Fibroblast of the aortic adventitia (primary cell): ENCODE data around the gene HYDIN. TPM values are rescaled to one million over a fixed set of nuclear protein-coding genes. Genes with fewer than 3 reads are reported as not detected.

ENCODE experiments used
- DNase-seq: peaks from one replicate; pipeline ENCODE4 v3.0.0-alpha.2; 2010; ENCODE audit warnings: low read depth
- H3K4me3 ChIP-seq: 2 replicates; pipeline ENCODE4 v1.5.1; 2011; ENCODE audit warnings: low read depth, mild to moderate bottlenecking, control low read depth, low read length, moderate library complexity
- total RNA-seq: library from RNA; depleted of rRNA; stranded (reverse); fragments of >200 nt; gene quantifications from 2 replicates; pipeline ENCODE4 v1.2.3, GENCODE V29; 2012; ENCODE audit warnings: low replicate concordance
- TF ChIP-seq, protein P1 (sequence below): IDR thresholded peaks from 2 replicates; pipeline ENCODE4 v1.5.1; 2011; ENCODE audit warnings: mild to moderate bottlenecking, low read length, control low read depth, inconsistent platforms; ENCODE audit not compliant: insufficient read depth

HYDIN gene
- total RNA-seq, 1 donor, result 1.5 TPM

DNA sequence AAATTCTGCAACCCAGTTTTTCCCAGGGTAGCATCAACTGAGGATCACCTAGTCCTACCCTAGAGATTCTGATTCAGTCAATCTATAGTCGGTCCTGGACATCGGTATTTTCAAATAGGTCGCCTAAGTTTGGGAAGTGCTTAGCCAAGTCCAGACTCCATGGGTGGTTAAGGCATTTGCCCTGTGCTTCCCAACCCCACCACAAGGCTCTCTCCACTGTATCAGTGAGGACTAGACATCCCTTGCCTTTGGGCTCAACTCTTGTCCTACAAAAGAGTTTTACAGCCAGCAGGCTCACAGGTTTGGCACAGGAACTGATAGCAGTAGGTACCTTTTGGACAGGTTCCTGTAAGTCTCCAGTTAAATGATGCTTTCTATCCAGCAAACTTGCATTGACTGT, 13.8 kb downstream of the HYDIN start:
- no peak for DNase-seq
- TF ChIP-seq, protein P1, sequence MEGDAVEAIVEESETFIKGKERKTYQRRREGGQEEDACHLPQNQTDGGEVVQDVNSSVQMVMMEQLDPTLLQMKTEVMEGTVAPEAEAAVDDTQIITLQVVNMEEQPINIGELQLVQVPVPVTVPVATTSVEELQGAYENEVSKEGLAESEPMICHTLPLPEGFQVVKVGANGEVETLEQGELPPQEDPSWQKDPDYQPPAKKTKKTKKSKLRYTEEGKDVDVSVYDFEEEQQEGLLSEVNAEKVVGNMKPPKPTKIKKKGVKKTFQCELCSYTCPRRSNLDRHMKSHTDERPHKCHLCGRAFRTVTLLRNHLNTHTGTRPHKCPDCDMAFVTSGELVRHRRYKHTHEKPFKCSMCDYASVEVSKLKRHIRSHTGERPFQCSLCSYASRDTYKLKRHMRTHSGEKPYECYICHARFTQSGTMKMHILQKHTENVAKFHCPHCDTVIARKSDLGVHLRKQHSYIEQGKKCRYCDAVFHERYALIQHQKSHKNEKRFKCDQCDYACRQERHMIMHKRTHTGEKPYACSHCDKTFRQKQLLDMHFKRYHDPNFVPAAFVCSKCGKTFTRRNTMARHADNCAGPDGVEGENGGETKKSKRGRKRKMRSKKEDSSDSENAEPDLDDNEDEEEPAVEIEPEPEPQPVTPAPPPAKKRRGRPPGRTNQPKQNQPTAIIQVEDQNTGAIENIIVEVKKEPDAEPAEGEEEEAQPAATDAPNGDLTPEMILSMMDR, result no peak
- no peak overlapping the region for H3K4me3 ChIP-seq

DNA sequence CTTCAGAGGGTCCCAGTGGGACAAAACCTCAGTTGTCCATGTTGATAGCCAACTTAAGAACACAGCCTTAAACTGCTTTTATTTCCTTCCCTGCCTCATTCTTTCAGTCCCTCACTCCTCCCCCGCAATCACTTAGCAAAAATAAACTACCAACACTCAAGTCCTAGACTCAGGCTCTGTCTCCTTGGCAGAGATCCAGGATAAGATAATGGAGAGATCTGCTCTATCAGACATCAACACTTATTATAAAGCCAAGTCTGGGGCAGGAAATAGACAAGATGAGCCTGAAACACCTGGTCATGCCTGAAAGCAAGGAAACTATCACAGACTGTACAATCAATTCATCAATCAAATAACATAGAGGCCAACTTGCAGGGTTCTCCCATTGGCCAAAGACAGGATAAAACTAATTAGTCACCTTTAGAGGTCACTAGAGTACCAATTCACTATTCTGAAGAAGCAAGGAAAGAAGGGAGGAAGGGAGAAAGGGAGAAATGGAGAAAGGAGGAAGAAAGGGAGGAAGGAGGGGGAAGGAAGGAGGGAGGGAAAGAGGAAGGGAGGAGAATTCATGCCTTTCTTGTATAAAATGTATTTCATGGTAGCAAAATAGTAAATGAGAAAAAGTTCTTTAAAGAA, 15.7 kb downstream of the HYDIN start:
- no peak overlapping the region for H3K4me3 ChIP-seq
- DNase-seq, result peak; percentile 3
- TF ChIP-seq, protein P1, result no peak

DNA sequence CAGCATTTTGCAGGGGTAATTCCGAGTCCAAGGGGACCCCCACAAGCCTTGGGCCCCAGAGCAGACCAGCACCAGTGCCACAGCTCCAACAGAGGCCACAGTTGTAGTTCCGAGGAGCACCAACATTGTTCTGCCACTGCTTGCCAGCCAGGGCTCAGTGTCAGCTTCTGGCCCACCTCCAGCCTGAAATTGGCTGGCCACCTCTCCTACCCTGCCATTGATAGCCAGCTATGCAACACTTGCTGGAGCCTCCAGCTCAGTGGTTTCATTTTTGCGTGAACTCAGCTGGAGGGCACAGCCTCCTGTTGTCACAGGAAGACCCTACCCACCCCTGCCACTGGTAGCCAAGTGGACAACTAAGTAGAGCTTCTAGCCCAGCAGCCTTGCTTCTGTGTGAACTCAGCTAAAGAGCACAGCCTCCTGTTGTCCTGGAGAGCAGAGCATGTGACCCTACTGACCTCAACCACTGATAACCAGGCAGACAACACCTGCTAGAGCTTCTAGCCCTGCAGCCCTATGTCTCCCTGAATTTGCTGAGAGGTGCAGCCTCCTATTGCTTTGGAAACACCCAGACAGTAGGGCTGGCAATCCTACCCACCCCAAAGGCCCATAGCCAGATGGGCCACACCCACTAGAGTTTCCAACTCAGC, 24.9 kb downstream of the HYDIN start:
- H3K4me3 ChIP-seq, result no peak overlapping the region
- TF ChIP-seq, protein P1, result no peak
- DNase-seq, result no peak

DNA sequence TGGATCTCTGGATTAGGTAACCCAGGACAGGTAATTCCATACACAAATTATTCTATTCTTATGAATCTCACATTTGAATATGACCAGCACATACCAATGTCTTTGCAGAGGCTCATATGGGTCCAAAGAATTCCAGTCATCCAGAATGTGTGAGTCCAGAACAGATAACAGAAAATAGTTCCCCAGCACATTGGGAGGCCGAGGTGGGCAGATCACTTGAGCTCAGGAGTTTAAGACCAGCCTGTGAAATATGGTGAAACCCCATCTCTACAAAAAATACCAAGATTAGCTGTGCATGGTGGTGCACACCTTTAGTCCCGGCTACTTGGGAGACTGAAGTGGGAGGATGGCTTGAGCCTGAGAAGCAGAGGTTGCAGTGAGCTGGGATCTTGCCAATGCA, 26.9 kb downstream of the HYDIN start:
- no peak overlapping the region for H3K4me3 ChIP-seq
- TF ChIP-seq, protein P1, result no peak
- DNase-seq, result no peak

DNA sequence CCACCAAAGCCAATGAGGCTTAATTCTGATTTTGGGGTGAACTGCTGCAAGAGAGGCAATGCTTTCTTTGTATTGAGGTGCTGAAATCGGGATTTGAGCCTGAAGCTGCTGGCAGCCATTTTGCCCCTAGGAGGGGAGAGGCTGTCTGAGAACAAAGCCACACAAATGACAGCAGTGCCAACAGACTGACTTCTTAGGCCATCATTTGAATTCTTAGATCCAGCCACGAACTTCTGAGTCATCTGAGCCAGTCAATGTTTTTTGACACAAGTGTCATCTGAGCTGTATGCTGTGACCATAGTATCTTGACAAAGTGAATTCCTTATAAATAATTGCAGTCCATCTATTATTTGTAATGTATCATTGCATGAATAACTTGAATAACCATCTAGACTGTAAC, 29.0 kb downstream of the HYDIN start:
- H3K4me3 ChIP-seq, result no peak overlapping the region
- TF ChIP-seq, protein P1, result no peak
- no peak for DNase-seq

DNA sequence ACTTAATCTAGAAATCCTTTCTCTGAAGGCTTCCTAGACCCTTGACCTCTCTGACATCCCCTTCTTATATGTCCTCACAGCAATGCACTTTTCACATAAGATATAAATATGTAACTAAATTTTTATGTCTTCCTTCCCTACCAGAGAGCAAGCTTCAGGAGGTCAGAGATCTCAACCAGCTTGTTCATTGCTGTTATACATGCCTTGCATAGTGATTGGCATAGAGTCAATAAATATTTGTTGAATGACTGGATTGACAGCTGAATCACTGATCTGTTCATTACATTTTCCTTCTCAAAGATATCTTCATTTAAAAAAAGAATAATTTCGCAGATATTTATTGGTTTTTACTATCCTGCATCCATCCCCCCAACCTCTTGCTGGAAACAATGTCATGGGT, 29.5 kb downstream of the HYDIN start:
- no peak overlapping the region for H3K4me3 ChIP-seq
- TF ChIP-seq, protein P1, result no peak
- DNase-seq, result no peak

DNA sequence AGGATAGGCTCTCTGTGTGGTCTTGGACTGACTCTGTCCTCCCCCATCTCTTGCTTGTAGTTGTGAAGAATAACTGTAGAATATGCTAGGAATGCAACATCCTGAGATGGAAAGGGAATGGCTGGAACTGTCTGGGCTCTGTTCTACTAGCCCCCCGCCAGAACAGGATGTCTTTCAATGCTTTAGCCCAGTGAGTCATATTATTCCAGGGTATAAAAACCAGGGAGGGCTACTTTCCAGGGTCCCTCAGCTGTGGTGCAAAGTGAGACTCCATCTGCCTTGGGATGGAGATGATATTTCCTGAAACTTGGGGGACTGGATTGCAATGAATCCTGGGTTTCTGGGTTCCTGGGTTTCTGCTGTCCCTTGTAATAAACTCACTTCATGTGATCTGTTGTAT, 32.1 kb downstream of the HYDIN start:
- DNase-seq, result no peak
- no peak overlapping the region for H3K4me3 ChIP-seq
- TF ChIP-seq, protein P1, result no peak
